Measurements from ENCODE around the gene ZNF438. TPM values are rescaled to one million over a fixed set of nuclear protein-coding genes. Genes with fewer than 3 reads are reported as not detected.

Gene ZNF438
- total RNA-seq, 1 experiment from 2014 or later: 2.0 TPM

GRCh38 chr10:30823651-30824050 lies 208.0 kb downstream of the ZNF438 start:
- no TSS peak for BruUV-seq (replicated peaks)
- CTCF ChIA-PET: no interaction called here
- TF ChIP-seq CTCF (conservative IDR thresholded peaks at IDR 0.05; ENCODE audit: low read depth, low read length) (no peak), EZH2 (IDR thresholded peaks at IDR 0.05; ENCODE audit: borderline replicate concordance, low read depth, low read length, poor library complexity, severe bottlenecking) (no peak)
- no peak overlapping the region for H3K27ac ChIP-seq (ENCODE audit: low read depth, low read length, poor library complexity, severe bottlenecking)
- no peaks in the 10 kb centered on the region for H3K4me1 ChIP-seq (ENCODE audit: insufficient read depth, low read length, poor library complexity, severe bottlenecking)
- intact Hi-C loops (cut with micrococcal nuclease; ENCODE audit: unreplicated experiment): no loop called here
- H3K4me3 ChIP-seq (ENCODE audit: low read depth, low read length, poor library complexity, severe bottlenecking): no peak overlapping the region
- no peaks in the 10 kb centered on the region for H3K36me3 ChIP-seq (ENCODE audit: insufficient read depth, low read length, poor library complexity, severe bottlenecking)
- DNase-seq (ENCODE audit: low spot score): no peak
- no peaks in the 10 kb centered on the region for H3K9me3 ChIP-seq (ENCODE audit: low read depth, low read length, poor library complexity, severe bottlenecking)
- POLR2A ChIA-PET (ENCODE audit: low non-redundant PET): no interaction called here
- peaks cover 6% of the 10 kb centered on the region for H3K27me3 ChIP-seq (replicated peaks; ENCODE audit: insufficient read depth, low read depth, low read length, poor library complexity)

- TF ChIP-seq CTCF (conservative IDR thresholded peaks at IDR 0.05; ENCODE audit: low read depth, low read length) (no peak), EZH2 (IDR thresholded peaks at IDR 0.05; ENCODE audit: borderline replicate concordance, low read depth, low read length, poor library complexity, severe bottlenecking) (no peak)
- ChIA-PET POLR2A (ENCODE audit: low non-redundant PET) (no interaction called here), CTCF (no interaction called here)
- BruUV-seq (replicated peaks): no TSS peak
- no peak for DNase-seq (ENCODE audit: low spot score)
- no peaks in the 10 kb centered on the region for H3K4me1 ChIP-seq (ENCODE audit: insufficient read depth, low read length, poor library complexity, severe bottlenecking)
- no peaks in the 10 kb centered on the region for H3K9me3 ChIP-seq (ENCODE audit: low read depth, low read length, poor library complexity, severe bottlenecking)
- H3K27me3 ChIP-seq (replicated peaks; ENCODE audit: insufficient read depth, low read depth, low read length, poor library complexity): peaks cover 6% of the 10 kb centered on the region
- intact Hi-C loops (cut with micrococcal nuclease; ENCODE audit: unreplicated experiment): no loop called here
- no peak overlapping the region for H3K27ac ChIP-seq (ENCODE audit: low read depth, low read length, poor library complexity, severe bottlenecking)
- H3K36me3 ChIP-seq (ENCODE audit: insufficient read depth, low read length, poor library complexity, severe bottlenecking): no peaks in the 10 kb centered on the region
- H3K4me3 ChIP-seq (ENCODE audit: low read depth, low read length, poor library complexity, severe bottlenecking): no peak overlapping the region
Observed at GRCh38 chr10:30822693-30823465, 208.8 kb downstream of the ZNF438 start.

- Histone ChIP-seq H3K4me1 (ENCODE audit: insufficient read depth, low read length, poor library complexity, severe bottlenecking) (no peaks in the 10 kb centered on the region), H3K27ac (ENCODE audit: low read depth, low read length, poor library complexity, severe bottlenecking) (no peak overlapping the region), H3K27me3 (replicated peaks; ENCODE audit: insufficient read depth, low read depth, low read length, poor library complexity) (peaks cover 6% of the 10 kb centered on the region), H3K36me3 (ENCODE audit: insufficient read depth, low read length, poor library complexity, severe bottlenecking) (no peaks in the 10 kb centered on the region), H3K4me3 (ENCODE audit: low read depth, low read length, poor library complexity, severe bottlenecking) (no peak overlapping the region), H3K9me3 (ENCODE audit: low read depth, low read length, poor library complexity, severe bottlenecking) (no peaks in the 10 kb centered on the region)
- ChIA-PET POLR2A (ENCODE audit: low non-redundant PET) (no interaction called here), CTCF (no interaction called here)
- DNase-seq (ENCODE audit: low spot score): no peak
- BruUV-seq (replicated peaks): no TSS peak
- intact Hi-C loops (cut with micrococcal nuclease; ENCODE audit: unreplicated experiment): no loop called here
- TF ChIP-seq CTCF (conservative IDR thresholded peaks at IDR 0.05; ENCODE audit: low read depth, low read length) (no peak), EZH2 (IDR thresholded peaks at IDR 0.05; ENCODE audit: borderline replicate concordance, low read depth, low read length, poor library complexity, severe bottlenecking) (no peak)
Observed at GRCh38 chr10:30821994-30822692, 209.5 kb downstream of the ZNF438 start.
